ENCODE results near the gene B9D1.

Gene B9D1, protein sequence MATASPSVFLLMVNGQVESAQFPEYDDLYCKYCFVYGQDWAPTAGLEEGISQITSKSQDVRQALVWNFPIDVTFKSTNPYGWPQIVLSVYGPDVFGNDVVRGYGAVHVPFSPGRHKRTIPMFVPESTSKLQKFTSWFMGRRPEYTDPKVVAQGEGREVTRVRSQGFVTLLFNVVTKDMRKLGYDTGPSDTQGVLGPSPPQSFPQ

DNA sequence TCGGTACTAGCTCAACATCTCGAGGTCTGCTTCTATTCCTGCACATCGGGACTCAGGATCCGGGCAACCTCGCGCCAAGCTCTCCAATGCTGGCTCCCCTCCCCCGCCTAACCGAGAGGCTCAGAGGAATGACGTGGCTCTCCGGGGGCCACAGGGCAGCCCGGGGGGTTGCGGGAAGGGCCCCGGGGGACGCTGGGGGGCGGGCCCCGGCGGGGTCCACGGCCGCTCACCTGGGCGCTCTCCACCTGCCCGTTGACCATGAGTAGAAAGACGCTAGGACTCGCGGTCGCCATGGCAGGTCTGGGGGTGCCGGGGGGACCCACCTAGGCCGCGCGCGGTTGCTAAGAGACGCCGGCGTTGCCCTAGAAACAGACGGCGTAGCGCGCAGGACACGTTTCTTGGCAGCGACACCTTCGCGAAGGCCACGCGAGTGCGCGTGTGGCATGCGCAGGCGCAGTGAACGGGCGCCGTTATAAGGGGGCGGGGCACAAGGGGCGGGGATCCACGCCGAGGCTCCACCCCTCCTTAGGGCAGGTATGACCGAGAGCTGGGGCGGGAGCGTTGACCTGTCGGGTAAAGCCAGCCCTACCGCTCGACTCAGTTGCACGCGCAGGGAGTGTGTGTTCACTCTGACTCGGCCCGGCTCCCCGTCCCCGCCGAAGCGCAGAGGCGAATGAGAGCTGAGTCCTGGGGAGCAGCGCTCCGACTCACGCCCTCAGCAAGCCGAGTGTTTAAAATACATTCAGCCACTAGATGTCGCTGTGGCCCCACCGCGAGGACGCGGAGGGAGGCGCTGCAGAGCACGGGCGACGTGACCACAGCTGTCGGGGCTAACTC lies at the start of gene B9D1:
Gene B9D1, minus strand, starts transcription at position 447 of the 837 bp plus-strand sequence. Its CDS starts 154 bp downstream, at position 293.
- DNase-seq (ENCODE audit: low read depth, low spot score) = peak; percentile 76

DNA sequence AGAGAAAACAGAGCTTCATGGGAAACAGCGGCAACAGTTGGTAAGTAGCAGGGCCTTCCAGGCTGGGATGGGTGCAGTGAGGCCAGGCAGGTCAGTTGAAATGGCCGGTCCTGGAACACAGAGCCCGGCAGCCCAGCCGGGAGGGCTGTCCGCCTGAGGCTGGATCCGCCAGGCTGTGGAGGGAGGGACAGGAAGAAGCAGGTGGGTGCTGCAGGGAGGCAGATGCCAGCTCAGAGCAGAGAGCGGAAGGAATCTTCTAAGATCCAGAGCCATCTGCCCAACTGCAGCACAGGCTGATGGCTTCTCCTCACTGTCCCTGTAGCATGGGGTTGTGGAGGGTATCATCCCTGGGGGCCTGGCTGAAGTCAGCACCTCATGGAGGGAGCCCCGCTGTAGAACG lies 49.1 kb upstream of the B9D1 start:
- no peak for DNase-seq (ENCODE audit: low read depth, low spot score)

DNA sequence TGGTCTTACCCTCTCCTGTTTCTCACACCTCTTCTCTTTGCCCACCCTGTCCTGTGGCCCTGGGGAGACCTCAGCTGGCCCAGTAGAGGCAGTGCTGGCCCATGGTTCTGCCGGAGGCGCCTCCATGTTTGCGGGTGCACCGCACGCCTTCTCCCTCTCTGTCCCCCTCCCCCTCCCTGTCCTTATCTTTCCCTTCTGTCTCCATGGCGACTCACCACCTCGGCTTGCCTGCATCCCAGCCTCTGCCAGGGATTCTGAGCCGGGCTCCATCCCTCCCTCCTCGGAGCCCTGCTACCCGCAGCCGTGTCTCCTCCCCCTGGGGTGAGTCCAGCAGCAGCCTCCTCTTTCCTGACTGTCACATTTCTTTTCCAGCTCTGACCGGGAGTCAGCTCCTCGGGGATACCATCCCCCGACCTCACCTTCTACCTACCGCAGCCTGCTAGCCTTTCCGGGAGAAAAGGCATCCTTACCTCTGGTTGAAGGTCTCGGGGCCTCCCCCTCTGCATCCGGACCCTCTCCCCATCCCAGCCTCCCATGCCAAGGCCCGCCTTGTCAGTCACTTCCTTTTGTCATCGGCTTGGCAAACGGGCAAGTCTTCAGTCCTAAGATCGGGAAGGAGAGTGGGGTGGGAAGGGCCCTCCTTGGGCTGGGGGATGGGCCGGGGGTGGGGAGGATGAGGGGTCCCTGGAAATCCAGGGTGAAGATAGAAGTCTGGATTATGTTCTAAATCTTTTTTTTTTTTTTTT lies 48.5 kb upstream of the B9D1 start, which contains the start of gene RNF112:
Gene RNF112, plus strand, starts transcription at position 358 of the 746 bp plus-strand sequence. Its CDS starts 177 bp downstream, at position 535.
- no peak for DNase-seq (ENCODE audit: low read depth, low spot score)

DNA sequence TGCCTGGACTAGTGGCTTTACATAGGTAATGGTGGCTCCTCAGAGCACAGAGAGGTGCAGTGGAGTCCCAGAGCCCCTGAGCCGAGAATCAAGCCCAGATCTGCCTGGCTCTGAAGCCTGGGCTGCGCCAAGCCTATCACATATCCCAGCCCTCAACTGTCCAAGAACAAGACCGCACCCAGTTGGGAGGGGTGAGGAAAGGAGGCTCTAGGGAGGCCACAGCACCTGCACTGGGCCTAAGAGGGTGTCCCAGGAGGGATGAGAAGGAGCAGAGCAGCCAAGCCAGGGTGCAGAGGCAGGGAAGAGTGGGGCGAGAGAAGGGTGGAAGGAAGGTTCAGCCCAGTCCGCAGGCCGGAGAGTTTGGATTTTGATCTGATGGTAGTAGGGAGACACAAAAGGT lies 47.6 kb upstream of the B9D1 start:
- DNase-seq (ENCODE audit: low read depth, low spot score) = no peak

DNA sequence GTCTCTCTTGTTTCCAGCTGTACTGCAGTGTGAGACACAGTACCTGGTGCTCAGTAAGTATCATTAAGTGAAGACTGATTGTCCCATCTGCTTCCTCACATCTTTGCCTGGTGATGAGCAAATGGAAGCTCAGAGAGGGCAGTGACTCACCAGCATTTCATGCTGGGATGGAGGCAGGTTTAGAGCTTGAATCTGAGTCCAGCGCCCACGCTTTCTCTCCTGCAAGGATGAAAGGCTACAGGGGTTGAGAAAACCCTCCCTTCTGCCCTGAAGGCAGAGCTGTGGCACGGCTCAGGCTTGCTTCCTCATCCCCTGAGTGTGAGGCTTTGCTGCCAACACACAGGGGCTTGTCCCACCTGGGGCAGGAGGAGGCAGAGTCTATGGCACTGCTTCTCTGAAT lies 47.0 kb upstream of the B9D1 start:
- DNase-seq (ENCODE audit: low read depth, low spot score) = no peak

DNA sequence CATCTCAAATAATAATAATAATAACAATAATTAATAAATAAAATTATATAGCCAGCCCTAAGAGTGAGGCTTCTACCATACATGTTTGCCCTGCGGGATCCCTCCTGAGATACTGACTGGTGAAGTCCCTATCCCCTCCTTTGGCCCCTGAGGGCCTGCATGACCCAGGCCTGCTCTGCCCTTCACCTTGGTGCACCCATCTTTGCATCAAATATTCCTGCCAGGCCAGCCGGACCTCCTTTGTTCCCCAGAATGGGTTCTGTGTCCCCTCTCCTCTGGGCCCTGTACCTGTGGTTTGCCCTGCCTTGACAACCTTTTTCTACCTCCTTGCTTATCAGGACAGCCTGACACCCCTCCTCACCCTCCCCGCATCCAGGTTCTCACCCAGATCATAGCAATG lies 46.5 kb upstream of the B9D1 start:
- DNase-seq (ENCODE audit: low read depth, low spot score) = no peak

DNA sequence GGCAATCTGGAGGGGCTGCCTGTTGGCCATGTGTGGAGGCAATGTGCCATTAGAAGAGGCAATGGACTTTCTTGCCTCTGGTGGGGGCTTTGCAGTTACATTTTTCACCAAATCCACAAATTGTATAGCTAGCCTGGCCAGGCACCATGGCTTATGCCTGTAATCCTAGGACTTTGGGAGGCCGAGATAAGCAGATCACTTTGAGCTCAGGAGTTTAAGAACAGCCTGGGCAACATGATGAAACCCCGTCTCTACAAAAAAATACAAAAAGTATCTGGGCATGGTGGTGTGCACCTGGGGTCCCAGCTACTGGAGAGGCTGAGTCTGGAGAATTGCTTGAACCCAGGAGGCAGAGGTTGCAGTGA lies 45.8 kb upstream of the B9D1 start:
- no peak for DNase-seq (ENCODE audit: low read depth, low spot score)

DNA sequence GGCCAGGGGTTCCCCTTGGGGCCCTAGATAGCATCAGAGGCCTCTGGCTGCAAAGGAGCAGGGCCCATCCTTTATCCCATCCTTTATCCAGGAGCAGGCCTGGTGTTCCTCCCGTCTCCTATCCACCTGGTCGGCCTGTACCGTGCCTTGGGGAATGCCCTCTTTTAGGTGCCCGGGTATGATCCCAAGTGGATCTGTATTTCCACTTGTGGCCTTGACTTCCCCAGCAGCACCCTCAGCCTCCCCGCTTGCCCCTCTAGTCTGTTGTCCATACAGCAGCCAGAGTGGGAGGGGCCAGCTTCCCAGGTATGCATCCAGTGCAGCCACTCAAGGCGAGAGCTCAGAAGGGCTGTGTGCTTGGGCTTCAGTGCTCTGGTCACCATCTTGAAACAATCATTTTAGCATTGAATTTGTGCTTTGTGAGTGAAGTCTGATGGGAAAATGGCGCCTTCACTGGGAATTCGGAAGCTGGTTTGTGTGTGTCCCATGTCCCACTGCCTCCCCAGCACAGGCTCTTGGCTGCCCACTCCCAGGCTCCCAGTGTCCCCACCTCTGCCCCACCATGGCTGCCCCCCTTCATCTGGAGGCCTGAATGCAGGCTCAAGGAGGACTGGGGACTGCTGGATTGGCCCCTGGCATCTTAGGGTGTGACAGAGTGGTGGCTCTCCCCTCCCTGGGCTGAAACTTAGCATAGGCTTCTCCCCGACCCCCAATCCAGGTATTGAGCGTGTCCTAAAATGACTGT lies 45.2 kb upstream of the B9D1 start:
- DNase-seq (ENCODE audit: low read depth, low spot score) = no peak

DNA sequence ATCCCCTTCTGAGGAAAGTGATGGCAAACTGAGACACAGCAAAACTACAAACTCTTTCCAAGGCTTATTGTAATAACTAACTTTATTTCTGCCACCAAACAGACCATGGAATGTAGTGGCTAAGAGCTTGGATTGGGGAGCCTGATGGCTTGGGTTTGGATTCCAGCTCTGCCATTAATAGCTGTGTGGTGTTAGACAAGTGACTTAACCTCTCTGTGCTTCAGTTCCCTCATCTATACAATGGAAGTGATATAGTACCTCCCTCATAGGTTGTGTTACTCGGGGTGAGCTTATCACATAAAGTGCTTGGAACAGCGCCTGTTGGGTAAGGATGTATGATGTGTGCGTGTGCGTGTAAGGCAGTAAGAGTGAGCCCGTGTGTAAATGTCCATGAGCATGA lies 42.6 kb upstream of the B9D1 start:
- DNase-seq (ENCODE audit: low read depth, low spot score) = no peak

DNA sequence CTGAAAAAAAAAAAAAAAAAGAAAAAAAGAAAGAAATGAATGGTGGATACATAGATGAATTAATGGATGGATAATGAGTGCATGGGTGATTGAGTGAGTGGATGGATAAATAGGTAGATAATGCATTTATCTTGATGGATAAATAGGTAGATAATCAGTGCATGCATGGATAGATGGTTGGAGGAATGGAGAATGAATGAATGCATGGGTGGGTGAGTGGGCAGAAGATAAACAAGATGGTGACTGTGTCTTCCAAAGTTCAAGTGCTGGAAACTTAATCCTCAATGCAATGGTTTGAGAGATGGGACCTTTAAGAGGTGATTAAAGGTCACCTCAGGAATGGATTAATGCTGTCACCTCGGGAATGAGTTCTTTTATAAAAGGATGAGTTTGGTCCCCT lies 41.7 kb upstream of the B9D1 start:
- DNase-seq (ENCODE audit: low read depth, low spot score) = no peak

DNA sequence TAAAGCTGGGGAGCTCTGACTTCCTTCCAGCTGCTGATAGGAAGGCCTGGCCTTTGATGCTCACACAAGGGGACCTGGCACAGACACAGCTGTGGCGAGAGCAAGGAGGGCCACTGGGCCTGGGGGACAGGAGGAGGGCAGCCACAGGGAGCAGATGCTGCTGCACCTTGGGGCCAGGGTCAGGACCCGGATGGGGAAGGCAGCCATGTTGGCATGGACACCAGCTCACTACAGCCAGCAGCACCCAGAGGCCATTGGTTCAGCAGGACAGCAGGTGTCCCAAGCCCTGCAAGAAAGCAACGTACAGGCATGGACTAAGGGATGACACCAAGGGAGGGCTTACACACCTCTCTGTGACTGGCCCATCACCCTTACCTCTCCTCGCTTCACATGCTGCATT lies 40.5 kb upstream of the B9D1 start:
- no peak for DNase-seq (ENCODE audit: low read depth, low spot score)

DNA sequence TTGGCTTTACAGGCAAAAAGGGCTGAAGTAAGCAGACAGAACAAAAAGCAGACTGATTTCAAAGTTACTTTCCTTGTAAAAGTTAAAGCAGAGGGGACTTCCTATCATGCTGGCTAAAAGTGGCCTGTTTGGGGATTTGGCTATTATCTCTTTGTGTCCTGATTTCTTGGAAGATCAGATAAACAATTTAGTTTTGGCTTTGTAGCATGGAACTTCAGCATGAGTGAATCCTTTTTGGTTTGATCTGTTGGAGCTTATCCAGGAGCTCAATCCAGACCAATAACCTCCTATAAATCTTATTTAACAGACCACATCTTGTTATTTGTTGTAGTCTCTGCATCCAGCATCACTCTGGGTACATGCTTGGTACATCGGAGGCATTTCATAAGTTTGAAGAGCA lies 39.6 kb upstream of the B9D1 start:
- no peak for DNase-seq (ENCODE audit: low read depth, low spot score)

DNA sequence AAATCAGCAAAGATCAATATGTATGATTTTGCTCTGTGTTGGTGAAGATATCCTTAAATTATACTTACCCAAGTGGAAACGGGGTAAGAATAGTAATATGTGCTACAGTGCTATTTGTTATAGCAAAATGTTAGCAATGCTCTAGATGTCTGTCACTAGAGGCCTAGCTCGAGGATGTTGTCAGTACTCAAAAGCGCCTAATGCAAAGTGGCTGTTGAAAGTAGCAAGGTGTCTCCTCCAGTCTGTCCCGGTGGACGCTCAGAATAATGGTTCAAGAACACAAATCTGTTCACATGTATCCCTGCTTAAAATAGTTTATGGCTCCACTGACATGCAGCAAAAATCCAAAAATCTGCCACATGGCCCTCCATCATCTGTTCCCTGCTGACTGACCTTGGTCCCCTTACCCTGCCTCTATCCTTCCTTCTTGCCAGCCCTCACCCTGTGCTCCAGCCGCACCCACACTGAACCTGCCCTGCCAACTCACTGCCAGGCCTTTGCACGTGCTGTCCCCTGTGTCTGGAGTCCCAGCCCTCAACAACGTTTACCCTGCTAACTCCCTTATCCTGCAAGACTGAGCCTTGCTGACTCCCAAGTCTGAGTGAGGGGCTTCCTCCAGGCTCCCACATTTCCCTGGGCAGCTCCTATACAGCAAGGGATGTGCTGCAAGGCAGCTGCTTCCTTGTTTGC lies 38.9 kb upstream of the B9D1 start:
- DNase-seq (ENCODE audit: low read depth, low spot score) = no peak

DNA sequence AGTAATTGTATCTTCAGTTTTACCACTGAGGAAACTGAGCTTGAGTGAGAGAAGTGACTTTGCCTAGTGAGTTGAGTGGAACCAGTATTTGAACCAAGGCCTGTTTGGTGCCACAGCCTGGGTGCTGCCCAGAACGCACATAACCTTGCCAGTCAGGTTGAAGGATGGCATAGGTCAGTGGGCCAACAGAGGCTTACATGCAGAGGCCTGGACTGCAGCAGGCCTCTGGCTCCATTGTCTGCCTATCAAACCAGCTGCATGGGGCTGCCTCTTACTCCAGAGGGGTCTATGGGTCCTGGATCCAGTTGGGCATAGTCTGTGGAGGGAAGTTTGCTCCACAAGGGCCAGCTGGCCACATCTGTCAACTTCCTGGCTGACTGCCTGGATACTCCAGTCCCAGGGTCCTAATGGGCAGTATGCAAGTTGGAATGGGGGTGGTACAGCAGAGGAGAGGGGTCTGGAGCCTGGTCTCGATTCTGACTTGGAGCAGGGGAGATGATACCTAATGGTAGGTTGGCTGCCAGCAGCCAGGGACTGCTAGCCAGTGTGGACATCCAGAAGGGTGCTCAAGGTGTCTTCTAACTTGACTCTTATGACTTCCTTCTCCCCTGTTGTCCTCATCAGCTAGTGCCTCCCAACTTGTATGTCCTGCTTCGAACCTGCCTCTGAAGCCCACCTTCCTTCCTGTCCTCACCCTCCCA lies 37.4 kb upstream of the B9D1 start:
- DNase-seq (ENCODE audit: low read depth, low spot score) = no peak

DNA sequence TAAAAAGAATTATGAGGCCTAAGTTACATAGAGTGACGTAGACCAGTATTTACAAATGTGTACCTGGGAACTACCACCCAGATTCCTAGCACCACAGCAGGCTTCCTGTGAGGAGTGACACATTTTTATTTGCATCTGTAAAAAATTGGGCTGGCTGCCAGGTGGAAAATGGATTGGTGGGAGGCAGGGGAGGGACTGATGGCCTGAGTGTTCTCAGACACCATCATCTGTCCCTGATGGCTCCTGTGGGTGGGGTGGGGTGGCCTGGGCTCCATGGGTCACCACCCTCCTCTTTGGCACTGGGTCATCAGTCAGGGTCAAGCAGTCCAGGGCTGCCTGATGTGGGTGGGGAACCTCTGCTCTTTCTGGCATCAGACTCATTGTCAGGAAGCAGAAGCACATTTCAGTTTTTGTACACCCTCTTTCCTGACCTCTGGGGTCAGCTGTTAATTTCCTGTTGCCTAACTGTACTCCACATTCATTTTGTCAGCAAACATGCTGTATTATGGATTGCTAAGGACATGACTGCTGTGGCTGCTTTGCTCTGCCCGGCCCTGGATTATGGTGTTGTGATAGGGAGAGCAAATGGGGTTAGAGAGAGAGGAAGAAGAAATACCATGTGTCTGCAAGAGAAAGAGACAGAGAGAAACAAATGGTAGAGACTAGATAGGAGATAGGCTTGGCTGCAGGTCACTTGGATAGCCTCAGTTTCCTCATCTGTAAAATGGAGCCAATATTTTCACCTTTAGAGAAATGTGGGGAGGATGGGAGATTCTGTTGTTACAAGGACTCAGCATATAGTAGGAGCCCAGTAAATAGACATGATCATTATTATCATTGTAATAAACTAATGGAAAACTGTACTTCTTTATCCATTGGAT lies 36.0 kb upstream of the B9D1 start:
- DNase-seq (ENCODE audit: low read depth, low spot score) = no peak

DNA sequence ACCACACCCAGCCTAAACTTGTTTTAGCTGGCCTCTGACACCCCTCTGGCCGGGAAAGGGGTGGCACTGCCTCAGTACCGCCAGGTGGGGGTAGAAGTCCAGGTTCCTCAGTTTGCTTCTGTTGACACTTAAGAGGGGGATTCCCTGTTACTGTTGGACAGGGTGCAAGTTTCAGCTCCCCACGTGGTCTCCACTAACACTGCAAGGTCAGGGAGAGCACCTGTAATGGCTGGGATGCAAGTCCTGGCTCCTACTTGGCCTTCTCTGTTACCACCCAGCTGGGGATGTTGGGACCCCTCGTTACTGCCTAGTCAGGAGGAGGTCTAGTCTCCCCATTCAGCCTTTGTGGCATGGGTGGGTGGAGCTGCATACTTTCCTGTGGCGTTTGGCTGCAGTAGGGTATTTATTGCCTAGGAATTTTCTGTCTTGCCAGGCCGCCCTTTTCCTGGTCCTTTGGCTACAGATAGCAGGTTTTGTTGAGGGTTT lies 35.1 kb upstream of the B9D1 start:
- DNase-seq (ENCODE audit: low read depth, low spot score) = no peak

DNA sequence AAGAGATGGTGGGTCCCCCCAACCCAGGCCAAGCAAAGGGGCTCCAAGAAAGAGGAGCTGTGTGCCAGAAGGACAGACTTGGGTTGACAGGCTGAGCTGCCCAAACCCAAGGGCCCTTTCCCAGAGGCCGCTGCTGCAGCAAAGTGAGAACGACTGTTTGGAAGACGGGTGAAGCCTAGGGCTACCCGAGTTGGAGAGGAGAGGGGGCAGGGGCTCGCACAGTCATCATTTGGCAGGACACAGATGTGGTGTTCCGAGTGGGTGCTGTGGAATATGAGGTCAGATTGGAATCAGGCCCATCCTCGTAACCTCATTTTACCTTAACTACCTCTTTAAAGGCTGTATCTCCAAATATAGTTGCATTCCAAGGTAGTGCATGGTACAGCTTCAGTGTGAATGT lies 29.8 kb upstream of the B9D1 start:
- DNase-seq (ENCODE audit: low read depth, low spot score) = no peak

DNA sequence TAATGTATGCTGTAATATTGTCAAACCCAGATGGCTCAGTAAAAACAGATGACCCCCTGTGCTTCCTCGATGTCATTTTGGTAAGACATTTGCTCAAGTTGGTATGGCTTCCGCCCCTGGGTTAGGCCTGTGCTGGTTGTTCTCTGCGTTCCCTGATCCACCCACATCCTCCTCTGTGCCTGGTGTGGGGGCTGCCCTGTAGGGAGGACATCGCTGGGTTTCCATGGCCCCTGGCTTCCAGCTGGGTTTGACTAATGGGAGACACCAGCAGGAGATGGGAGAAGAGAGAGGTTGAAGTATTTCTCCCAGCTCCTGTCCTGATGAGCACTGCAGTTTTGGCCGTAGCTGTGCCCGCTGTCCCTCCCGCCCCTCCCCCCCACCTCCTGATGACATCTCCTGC lies 28.9 kb upstream of the B9D1 start:
- DNase-seq (ENCODE audit: low read depth, low spot score) = no peak

DNA sequence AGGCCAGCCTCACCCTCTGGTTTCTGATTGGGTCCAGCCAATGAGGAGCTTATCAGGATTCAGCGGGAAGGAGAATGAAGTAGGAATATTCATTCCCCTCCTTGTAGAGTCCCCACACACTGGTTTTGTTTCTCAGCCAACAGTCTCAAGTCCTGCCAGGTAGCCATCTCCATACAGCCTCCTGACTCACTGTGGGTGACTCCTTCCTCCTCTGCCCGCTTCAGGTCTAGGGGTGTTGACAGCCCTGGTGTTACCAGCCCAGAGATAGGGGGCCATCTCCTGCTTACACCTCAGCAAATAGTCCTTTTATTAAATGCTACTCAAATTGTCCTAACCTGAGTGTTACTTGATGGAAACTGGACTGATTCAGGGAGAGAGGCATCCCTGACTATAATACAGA lies 28.4 kb upstream of the B9D1 start:
- DNase-seq (ENCODE audit: low read depth, low spot score) = no peak

All from activated naive CD8-positive, alpha-beta T cell treated with anti-CD3 and anti-CD28 coated beads, Interleukin-2, amount 50 U/mL, for 16 hours (primary cell).